Measurements from ENCODE around the gene NGDN.
"Not testable (repeated sequence)": the region's sequence is repeated elsewhere in the genome, so short reads cannot be mapped to it uniquely, and the experiment has no call there.

NGDN gene, protein sequence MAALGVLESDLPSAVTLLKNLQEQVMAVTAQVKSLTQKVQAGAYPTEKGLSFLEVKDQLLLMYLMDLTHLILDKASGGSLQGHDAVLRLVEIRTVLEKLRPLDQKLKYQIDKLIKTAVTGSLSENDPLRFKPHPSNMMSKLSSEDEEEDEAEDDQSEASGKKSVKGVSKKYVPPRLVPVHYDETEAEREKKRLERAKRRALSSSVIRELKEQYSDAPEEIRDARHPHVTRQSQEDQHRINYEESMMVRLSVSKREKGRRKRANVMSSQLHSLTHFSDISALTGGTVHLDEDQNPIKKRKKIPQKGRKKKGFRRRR

DNA sequence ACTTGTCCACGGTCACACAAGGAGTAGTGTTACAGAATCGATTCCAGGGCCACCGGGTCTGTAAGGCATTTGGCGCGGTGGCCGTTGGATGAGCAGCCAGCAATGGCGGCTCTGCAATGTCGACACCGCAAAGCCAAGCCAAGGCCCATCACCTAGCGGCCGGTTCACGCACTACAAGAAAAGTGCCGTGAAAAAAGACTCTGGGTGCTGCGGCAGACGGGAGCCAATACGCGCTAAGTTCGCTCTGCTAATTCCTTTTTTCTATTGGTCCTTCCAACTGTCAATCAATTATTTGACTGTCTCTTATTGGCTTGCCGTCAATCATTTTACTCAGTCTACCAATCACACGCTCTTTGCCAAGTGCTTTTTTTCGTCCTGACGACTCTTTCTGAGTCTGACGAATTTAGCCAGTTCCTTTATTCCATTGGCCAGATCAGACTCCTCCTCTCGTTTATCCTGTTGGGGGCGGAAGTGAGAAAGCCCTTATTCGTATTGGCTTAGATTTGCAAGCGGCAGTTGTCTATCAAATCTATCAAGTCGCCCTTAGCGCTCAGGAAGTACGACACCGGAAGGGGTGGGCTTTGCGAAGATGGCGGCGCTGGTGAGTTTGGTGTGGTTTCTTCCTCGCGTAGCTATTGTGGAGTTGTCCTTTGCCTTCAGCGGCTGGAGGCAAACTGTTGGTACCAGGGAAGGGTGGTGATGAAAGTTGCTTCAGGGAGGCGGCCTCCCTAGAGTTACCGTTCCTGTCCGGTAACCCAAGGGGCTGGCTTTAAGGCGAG is at the start of gene NGDN:
Gene NGDN, plus strand, starts transcription at position 577 of the 779 bp plus-strand sequence. Its CDS starts 13 bp downstream, at position 590.
- peak; percentile 99 for DNase-seq

DNA sequence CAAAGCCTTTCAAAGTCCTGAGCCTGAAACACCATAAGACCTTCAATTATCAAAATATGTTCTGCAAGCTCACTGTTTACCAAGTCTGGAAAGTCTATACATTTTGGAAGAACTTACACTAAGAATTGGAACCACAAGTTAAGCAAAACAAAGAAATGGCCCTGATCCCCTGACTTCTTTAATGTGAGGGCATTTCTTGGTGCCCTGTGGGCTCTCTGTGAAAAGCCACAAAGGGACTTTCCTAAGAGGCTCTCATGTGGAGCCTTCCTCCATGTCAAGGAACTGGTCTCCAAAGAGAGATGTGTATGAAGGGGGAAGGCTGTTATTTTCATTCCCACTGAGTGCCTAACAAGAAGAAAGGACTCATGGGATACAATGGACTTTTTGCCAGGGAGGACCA is 47.9 kb upstream of the NGDN start:
- no peak for DNase-seq

DNA sequence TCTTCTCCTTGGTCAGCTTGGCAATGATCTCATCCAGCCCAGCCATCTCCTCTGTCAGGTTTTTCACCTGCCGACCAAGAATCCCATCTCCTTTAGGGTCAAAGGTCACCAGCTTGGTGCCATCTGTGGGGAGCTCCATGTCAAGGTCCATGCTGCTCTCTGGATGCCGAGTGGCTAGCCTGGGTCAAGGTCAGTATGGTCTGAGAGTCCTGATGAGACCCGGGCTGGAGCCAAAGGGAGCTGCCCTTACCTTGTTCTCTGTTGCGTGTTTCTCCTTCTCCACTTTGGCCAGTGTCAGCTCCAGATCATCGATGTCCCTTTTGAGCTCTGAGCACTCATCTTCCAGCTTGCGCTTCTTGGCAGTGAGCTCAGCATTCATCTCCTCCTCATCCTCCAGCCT is 45.8 kb upstream of the NGDN start:
- DNase-seq, result no peak

DNA sequence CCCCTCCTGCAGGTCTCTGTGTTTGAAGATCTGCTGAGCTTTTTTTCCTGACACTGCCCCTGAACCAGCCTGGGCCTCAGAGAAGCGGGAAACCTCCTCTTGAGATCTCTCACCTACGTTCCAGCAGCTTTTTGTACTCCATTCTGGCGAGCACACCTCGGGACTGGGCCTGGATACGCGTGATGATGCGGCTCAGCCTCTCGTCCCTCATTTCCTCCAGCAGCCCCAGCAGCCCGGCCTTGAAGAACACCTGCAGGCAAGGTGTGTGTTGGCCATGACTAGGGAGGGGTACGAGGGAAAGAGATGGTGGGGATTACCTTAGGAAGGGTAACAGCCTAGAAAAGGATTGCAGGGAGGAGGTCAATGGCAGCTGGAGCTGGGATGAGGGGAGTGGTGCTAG is 44.3 kb upstream of the NGDN start:
- DNase-seq, result no peak

DNA sequence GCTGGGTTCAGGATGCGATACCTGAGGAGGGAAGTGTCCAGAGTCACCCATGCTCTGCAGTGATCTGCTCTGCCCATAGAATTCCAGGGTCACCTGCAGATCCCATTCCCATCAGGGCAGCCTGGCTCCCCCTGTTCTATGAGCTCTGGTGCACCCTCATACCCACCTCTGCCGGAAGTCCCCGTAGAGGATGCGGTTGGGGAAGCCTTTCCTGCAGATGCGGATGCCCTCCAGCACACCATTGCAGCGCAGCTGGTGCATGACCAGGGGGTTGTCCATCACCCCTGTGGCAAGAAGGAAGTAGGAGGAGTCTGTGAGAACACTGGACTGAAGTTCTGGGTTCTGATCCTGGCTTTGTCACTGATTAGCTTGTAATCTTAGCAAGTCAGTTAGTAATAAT is 43.7 kb upstream of the NGDN start:
- not testable (repeated sequence) for DNase-seq

DNA sequence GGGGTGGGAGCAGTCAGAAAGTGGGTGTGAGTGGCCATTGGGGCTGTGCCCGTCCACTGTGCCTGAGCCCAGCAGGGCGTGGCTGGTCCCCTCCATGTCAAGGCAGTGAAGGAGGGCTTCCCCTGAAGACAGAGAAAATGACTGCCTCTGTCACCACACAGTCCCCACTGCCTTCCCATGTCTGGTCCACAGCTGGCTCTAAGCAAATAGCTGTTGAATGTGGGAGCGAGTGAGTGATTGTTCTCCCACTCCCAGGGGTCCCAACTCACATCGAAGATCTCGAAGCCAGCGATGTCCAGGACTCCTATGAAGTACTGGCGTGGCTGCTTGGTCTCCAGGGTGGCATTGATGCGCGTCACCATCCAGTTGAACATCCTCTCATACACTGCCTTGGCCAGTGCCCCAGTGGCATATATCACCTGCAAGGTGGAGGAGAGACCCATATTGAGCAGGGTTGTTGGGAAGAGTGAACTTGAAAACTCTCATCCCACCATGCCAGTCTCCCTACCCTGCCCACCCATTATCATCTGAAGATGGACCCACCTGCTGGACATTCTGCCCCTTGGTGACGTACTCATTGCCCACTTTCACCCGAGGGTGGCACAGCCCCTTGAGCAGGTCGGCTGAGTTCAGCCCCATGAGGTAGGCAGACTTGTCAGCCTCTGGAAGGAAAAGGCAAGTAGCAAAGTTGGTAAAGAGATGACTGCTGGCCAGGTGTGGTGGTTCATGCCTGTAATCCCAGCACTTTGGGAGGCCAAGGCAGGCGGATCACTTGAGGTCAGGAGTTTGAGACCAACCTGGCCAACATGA is 40.6 kb upstream of the NGDN start:
- no peak for DNase-seq

DNA sequence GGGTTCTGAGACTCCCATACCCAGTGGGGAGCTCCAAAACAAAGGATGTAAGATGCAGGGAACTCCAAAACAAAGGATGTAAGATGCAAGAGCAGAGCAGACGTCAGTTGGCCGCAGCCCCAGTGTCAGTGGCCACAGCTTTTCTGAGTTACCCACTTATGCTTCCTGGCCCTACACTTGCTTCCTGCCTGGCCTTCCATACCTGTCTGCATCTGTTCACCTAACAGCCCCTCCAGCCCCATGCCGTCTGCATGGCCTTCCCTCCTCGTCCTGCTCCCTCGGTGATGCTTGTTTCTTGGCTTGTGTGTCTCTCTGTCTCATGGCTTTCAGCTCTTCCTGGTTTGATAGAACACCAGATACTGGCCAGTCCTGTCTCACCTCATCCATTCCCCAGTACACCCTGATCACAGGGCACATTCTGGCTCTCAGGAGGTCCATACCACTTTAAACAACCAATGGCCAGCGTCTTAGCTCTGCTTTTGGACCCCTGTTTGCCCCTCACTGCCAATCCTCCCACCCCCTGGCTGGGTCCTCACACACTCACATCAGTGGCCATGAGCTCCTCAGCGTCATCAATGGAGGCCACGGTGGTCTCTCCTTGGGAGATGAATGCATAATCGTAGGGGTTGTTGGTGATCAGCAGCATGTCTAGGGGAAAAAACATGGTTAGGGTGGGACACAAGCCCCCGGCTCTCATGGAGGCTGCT is 39.3 kb upstream of the NGDN start:
- no peak for DNase-seq

DNA sequence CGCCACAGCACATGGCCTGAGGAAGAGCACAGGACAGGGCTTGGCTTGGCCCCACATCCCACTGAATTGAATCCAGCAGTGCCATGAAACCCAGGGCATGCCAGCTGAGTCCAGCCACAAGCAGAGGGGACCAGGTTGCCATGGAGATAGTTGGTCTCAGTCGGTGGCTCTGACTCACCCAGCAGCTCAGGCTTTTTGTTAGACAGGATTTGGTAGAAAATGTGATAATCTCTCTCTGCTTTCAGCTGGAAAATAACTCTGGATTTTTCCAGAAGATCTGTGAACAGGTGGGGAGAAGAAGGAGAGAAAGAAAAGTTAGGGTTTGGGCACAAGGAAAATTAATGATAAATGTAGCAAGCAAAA is 38.8 kb upstream of the NGDN start:
- DNase-seq, result no peak

DNA sequence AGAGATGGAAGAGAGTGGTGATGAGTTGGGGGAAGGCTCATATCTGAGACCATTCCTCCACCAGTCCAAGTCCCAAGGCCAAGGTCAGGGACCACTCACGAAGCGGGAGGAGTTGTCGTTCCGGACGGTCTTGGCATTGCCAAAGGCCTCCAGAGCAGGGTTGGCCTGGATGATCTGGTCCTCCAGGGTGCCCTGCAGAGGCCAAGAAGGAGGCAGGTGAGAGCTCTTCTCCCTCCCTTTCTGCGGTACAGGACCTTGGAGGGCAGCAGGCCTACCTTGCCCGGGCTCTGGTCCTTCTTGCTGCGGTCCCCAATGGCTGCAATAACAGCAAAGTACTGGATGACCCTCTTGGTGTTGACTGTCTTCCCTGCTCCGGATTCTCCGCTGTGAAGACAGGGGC is 38.0 kb upstream of the NGDN start:
- DNase-seq, result no peak

DNA sequence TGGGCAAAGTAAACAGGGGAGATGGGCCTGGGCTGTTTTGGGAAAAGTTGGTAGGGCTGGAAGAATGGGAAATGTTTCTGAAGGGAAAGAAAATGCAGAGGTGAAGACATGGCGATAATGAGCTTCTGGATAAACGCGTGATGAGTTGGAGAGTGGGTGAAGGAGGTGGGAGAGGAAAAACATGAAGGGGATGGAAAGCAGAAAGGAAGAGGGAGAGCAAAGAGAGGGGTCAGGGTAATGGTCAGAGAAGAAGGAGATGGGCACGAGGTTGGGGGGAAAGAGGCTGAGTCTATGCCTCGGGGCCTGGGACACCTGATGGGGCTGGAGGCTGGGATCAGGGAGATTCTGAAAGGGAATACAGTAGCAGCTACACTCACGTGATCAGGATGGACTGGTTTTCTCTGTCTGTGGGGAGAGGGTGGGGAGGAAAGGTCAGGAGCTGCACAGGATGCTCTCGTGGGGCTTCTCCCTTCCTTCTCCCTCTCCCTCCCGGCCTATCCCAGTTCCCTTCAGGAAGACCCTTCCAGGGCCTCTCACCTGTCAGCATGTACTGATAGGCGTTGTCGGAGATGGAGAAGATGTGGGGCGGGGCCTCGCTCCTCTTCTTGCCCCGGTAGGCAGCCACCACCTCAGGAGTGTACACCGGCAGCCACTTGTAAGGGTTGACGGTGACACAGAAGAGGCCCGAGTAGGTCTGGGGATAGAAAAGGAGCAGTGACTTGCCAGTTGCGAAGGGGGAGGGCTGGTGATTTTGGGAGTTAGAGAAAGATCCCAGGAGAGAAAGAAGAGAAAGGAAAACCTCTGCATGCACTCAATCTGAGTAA is 37.2 kb upstream of the NGDN start:
- no peak for DNase-seq

DNA sequence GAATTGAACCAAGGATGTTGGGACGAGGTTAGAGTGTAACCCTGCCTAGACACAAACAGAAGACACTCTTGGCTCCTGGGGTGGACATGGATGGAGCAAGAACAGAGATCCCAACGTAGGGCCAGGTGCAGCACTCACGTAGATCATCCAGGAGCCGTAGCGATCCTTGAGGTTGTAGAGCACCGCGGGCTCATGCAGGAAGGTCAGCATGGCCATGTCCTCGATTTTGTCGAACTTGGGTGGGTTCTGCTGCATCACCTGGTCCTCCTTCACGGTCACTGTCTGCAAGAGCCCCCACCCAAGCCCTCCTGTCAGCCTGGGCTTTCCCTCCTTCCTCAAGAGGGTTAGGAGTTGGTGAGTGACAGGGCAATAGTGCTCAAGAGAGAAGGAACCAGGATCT is 36.6 kb upstream of the NGDN start:
- no peak for DNase-seq

DNA sequence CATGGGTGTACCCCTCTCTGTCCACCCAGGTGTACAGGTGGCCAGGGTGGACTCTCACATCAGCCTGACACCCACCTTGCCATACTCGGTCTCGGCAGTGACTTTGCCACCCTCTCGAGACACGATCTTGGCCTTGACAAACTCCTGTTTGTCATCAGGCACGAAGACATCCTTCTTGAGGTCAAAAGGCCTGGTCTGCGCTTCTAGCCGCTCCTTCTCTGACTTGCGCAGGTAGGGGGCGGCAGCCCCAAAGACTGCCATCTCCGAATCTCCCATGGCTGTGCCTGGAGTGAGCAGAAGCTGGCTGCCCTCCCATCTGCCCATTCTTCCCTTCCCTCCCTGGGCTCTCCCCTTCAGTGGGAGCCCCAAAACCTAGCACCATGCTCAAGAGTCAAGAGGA is 36.0 kb upstream of the NGDN start:
- DNase-seq, result no peak

DNA sequence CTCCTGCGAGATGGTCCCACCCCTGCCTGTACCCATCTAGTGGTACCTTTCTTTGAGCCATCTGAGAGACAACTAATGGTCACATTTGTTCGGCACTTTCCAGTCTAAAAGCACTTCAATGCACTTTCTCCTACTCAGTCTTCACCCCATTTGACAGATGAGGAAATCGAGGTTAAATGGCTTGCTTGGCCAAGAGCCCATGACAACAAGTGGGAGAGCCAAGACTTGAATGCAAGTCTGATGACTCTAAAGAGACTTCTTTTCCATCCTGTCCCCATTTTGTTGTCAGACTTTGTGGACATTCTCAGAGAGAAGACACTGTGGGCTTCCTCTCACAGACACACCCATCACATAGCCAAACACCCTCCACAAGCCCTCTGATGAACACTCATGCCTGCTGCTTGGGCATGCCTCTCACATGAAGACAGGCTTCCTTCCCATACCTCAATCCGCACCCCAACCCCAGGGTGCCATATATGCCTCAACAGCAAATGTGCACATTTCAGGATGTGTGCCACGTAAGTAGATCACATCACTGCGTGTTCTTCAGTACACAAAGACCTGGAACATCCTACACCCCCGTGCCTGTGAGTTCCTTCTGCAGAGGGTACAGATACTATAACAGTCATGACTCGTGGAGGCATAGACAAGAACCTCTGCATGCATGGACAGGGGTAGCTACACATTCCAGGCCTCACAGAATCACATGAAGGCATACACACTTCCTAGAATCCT is 34.8 kb upstream of the NGDN start:
- no peak for DNase-seq

DNA sequence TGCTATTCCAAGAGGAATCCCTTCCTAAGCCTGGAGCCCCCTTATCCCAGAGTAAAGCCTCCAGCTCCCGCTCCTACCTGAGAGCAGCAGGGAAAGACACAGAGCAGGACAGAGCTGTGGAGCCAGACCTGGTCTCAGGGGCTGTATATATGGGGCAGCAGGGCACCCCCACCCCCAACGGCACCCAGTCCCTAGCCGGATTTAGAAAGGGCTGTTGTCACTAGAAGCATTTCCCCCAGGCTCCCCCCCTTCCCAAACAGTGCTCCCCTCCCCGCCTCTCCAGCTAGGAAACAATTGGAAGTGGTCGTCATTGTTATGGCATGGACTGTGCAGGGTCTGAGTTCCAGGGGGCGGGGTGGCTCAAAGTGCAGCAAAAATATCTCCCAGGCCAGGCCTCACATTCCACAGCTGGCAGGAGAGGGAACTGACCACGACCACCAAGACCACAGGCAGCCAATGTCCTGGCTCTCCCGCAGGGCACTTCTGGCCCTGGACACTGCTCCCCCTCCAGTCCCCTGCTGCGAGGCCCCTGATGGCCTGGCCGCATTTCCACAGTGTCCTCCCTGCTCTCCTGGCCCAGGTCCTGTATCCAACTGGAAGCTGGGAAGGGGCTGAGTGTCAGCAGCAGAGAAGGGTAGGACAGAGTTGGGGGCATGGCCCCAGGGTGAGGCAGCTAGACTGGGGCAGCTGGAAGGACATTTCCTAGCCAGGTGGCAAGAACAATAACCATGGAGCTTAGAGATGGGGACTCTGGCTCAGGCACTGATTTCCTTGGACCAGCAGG is 33.8 kb upstream of the NGDN start, which contains the start of gene MYH7:
Gene MYH7, minus strand, starts transcription at position 118 of the 784 bp plus-strand sequence. CDS start 1,928 bp downstream, outside the sequence.
- no peak for DNase-seq

DNA sequence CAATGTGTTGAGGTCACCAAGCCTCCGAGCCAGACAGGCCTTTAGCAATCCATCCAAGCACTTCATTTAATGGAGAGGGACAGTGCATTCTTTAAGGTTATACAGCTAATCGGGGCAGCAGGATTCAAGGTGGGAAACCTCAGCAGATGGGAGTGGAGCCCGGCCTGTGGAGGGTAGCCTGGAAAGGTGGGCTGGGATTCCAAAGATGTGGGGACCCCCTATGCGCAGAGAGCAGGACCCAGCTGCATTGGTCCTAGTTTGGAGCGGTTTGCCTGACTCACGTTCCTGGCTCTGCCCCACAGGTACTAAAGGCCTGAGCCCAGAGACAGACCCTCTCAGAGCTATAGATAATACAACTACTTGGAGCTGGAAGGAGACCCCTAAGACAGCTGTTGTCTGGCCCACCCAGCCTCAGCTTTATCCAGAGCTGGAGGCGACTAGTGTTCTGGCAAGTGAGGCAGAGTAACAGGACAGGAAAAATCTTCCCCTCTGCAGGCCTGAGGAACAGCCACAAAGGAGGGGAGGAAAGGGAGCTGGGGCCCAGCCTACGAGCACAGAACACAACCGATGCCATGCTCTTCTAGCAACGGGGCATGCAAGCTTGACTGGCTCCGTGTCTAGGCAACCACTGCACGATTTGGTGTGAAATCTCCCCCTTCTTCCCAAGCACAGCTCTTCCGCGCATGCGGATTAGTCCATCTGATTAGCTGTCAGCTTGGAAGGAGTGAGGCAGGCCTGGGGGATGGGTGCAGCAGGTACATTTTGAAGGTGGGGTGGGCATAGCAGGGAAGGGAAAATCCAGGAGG is 33.0 kb upstream of the NGDN start:
- no peak for DNase-seq

DNA sequence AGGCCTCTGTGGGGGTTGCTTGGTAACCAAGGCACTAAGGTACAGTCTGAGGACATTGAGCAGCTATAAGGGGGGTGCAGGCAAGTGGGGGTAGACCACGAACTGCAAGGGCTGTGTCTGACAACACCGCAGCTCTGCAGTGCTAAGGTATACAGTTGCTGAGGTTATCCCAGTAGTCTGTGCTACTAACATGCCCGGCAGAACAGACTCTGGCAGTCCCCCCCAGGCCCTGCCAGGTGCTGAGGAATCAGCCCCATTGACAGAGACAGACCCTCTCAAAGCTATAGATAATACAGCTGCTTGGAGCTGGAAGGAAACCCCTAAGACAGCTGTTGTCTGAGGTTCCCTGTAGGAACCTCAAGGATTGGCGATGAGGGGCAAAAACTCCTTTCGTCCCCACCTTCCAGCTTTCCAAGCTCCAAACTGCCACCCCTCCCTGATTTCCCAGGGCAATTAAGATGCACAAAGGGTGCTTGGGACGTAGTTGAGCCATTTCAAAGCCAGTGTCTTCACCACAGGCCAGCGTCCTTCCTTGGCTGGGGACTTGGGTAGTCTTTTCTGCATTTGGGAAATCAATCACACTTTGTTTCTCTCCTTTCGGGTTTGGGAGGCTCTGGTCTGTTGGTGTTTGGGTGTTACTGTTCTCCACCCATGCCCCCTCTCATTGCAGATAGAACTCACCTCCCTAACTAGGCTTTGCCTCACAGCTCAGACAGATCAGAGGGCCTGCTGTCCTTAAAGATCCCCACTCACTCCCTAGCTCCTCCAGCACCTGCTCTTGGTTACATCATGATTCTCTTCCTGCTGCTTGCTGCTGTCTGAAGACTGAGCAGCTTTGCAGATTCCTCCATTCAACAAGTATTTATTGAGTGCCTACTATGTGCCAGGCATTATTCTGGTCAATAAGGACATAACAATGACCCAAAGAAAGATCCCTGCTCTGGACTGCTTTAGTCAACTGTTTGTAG is 32.1 kb upstream of the NGDN start:
- no peak for DNase-seq

DNA sequence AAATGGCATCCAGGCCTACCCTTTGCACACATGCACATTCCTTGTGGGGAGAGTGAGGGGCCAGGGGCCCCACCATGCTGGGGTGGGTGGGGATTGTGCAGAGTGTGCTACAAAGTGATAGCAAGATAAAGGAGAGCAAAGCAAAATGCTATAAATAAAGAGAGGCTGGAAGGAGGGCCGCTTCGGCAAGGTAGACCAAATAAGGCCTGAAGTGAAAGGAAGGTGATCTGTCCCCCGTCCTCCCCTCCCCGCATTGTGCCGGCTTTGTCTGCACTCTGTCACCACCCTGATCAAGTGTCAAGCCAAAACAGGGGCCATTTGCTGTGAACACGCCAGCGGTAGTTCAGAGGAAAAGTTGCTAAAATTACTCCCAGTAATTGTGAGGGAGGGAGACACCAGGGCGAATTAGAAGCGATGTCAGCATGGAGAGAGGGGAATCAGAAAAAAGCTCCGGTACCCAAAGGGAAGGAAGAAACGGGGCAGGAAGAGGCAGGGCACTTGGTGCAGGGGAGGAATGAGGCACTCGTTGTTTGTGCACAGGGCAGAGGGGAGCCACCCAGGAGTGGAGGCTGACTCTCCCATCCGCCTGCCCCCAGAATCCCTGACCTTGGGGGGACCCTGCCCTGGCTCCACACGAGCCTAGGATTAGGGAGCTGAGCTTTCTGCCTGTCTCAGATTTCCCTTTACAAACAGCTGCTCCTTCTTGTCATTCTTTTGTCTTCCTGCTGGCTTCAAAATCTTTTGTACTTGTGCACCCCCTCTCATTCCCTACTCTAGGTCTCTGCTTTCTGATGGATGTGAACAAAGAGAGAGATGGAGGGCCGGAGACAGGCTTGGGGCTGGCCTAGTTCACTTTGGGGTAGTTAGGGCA is 31.2 kb upstream of the NGDN start:
- DNase-seq, result no peak

Measured in OCI-M1 (cell line).